Heart left ventricle (tissue), 16 donors: ENCODE data around the gene PCDHB7. TPM values are rescaled to one million over a fixed set of nuclear protein-coding genes. Genes with fewer than 3 reads are reported as not detected.
A peak's percentile ranks its signal among the peaks of the same experiment; 100 is the strongest.
"Not testable (repeated sequence)": the region's sequence is repeated elsewhere in the genome, so short reads cannot be mapped to it uniquely, and the experiment has no call there.

Experiments
- ATAC-seq, 4 donors: fragments of 200-7000 bp; cut with Tn5 transposase; one replicate each; pipeline ENCODE4 v1.9.1; 2020 to 2022; ENCODE audit warnings: moderate library complexity in 4 of 4, mild to moderate bottlenecking in 3 of 4, moderate number of reproducible peaks in 1 of 4
- DNase-seq, 5 donors: peaks; one replicate each; pipeline ENCODE4 v3.0.0-alpha.2; 2020
- H3K27ac ChIP-seq, 12 donors: fragments of 200-600 bp; sonication (generic) in 4 of 12; one replicate each; pipeline versions ENCODE4 v1.5.0 to v1.8.0; 2016 to 2022; ENCODE audit warnings: mild to moderate bottlenecking in 2 of 12
- H3K27me3 ChIP-seq, 9 donors: fragments of 200-600 bp; sonication (generic) in 2 of 9; one replicate each; pipeline versions ENCODE4 v1.5.1 to v1.8.0; 2016 to 2022; ENCODE audit warnings: mild to moderate bottlenecking in 3 of 9
- H3K36me3 ChIP-seq, 9 donors: fragments of 200-600 bp; sonication (generic) in 2 of 9; one replicate each; pipeline versions ENCODE4 v1.5.0 to v1.8.0; 2018 to 2022; ENCODE audit warnings: mild to moderate bottlenecking in 2 of 9
- H3K4me1 ChIP-seq, 12 donors: fragments of 200-600 bp; sonication (generic) in 4 of 12; one replicate each; pipeline versions ENCODE4 v1.5.0 to v1.8.0; 2016 to 2022; ENCODE audit warnings: mild to moderate bottlenecking in 3 of 12
- H3K4me3 ChIP-seq, 12 donors: fragments of 200-600 bp; sonication (generic) in 4 of 12; one replicate each; pipeline versions ENCODE4 v1.5.0 to v1.8.0; 2017 to 2022; ENCODE audit warnings: mild to moderate bottlenecking in 9 of 12, moderate library complexity in 4 of 12
- H3K9me3 ChIP-seq, 12 donors: fragments of 200-600 bp; sonication (generic) in 4 of 12; one replicate each; pipeline versions ENCODE4 v1.5.0 to v1.8.0; 2016 to 2022; ENCODE audit warnings: mild to moderate bottlenecking in 1 of 12
- CTCF ChIP-seq, 12 donors: fragments of 200-600 bp; sonication (generic) in 4 of 12; IDR thresholded peaks; one replicate each; pipeline versions ENCODE4 v1.5.0 to v1.8.0; 2018 to 2022; ENCODE audit warnings: antibody characterized with exemption in 12 of 12, mild to moderate bottlenecking in 5 of 12
- POLR2A ChIP-seq, 2 donors: fragments of 450-650 bp; IDR thresholded peaks; one replicate each; pipeline ENCODE4 v1.6.1; 2017; ENCODE audit warnings: antibody characterized with exemption in 2 of 2, mild to moderate bottlenecking in 2 of 2, moderate library complexity in 2 of 2
- WGBS, 4 donors: extraction: QIAGEN DNeasy Blood & Tissue Kit in 2 of 4; methylation state at CpG; one replicate each; pipeline versions ENCODE4 v1.1.5 to v1.1.7; 2013 to 2018; 5-methylcytosine and 5-hydroxymethylcytosine counted together
- intact Hi-C, 10 donors: fragments of 100-400 bp; cut with DNase I; formaldehyde crosslinking; loops; one replicate each; pipeline versions ENCODE4 v1.11.1 to v1.14.2; 2022
- polyA plus RNA-seq, 2 donors: library from polyadenylated mRNA; stranded (reverse); fragments of 200-250 nt; gene quantifications; one replicate each; pipeline ENCODE4 v1.2.3, GENCODE V29; 2013
- total RNA-seq, 9 donors: library from RNA; depleted of rRNA in 2 of 9; stranded (reverse); fragments of >200 nt in 2 of 9; fragmentation: NEBNext Ultra II Directional in 3 of 9; extraction: Animal tissue kit (Norgen Biotek cat#: 25700) in 3 of 9; gene quantifications; one replicate each; pipeline versions ENCODE4 v1.1.0 to v1.2.4, GENCODE V29; 2016 to 2023
- donor health status: ischemic (EF 13 %, LVEDD 7.1; RV severe dilation, severe dysfunction).
- donor health status: healthy with polysubstance abuse.
- donor health status: DM: no; HTN: yes; CAD: no.
- donor health status: DM: no; HTN: no; CAD: no.
- donor health status: ischemic (EF 25% LVEDD 6.9; RV normal size, moderate dysfunction).
- donor health status: ischemic (EF 25% LVEDD 5.7; RV mildly dilated, moderate dysfunction).
- donor health status: healthy.
- donor health status: DM: yes; HTN: yes; CAD: no.
- donor health status: ischemic (EF 35%, LVEDD 5.7; RV mildly dilated, moderate dysfunction).
- donor health status: nonischemic (EF 11% LVEDD 7.7; RV severe dilation, severe dysfunction).
- donor health status: DM: yes; HTN: yes; CAD: no.
- donor health status: PGD.
- donor health status: ischemic (EF 29% LVEDD 5.4; RV normal size, mild dysfunction).
- donor health status: nonischemic (EF 23%, LVEDD 6.1; RV moderate dilation, normal function).

Gene PCDHB7
- total and polyA plus RNA-seq, 11 donors: 0.19 to 1.3 (median 0.76) TPM

GRCh38 chr5:141182248-141182647 is 9.8 kb downstream of the PCDHB7 start, which contains the start of gene PCDHB16:
Gene PCDHB16, plus strand, starts transcription at chr5:141182387. Its CDS starts 173 bp downstream, at chr5:141182560.
- Histone ChIP-seq H3K36me3 (peaks cover 0 to 8% (median 0%) of the 10 kb centered on the region in 9 donors), H3K9me3 (peaks cover 0 to 78% (median 30%) of the 10 kb centered on the region in 12 donors), H3K4me1 (no peaks in the 10 kb centered on the region), H3K27ac (peak within 1 kb of the TSS in 8 of 12 donors; percentile 2 to 72 (median 27)), H3K27me3 (peaks cover 0 to 67% (median 13%) of the 10 kb centered on the region in 9 donors), H3K4me3 (peak within 1 kb of the TSS in 10 of 12 donors; percentile 30 to 62 (median 48))
- TF ChIP-seq POLR2A (IDR thresholded peaks at IDR 0.05): no peak
- peak in 9 of 12 donors; percentile 9 to 56 (median 45) for TF ChIP-seq CTCF (IDR thresholded peaks at IDR 0.05)
- intact Hi-C loops: loop anchor here in 2 of 10 donors (5.0 to 10.0 kb wide), 2 partner anchors 380 to 383 kb away; no protein-coding TSS in a partner anchor
- ATAC-seq (peak in 3 of 4 donors; percentile 33 to 70 (median 37)), DNase-seq (peak in 2 of 5 donors; percentile 41 to 55)
- WGBS, 4 donors: 7 to 17% (median 13%) methylated on average over 13 of the region's 13 CpGs

GRCh38 chr5:141184117-141184855 is 11.8 kb downstream of the PCDHB7 start:
- intact Hi-C loops: loop anchor here in 2 of 10 donors (5.0 to 10.0 kb wide), 2 partner anchors 378 to 381 kb away; no protein-coding TSS in a partner anchor
- H3K4me3 ChIP-seq, DNase-seq, H3K4me1 ChIP-seq, H3K36me3 ChIP-seq, ATAC-seq, H3K27ac ChIP-seq: not testable (repeated sequence)
- Histone ChIP-seq H3K9me3 (peaks cover 0 to 80% (median 28%) of the 10 kb centered on the region in 12 donors), H3K27me3 (peaks cover 0 to 61% (median 6%) of the 10 kb centered on the region in 9 donors)
- WGBS, 4 donors: 30 to 50% (median 35%) methylated on average over 9 to 59 of the region's 69 CpGs

GRCh38 chr5:141186897-141187512 is 14.6 kb downstream of the PCDHB7 start, which contains the start of gene PCDHB9:
Gene PCDHB9, plus strand, starts transcription at chr5:141187161. Its CDS starts 158 bp downstream, at chr5:141187319.
- intact Hi-C loops: loop anchor here in 1 of 10 donors (10.0 kb wide), 1 partner anchor 378 kb away; no protein-coding TSS in a partner anchor
- H3K27ac ChIP-seq: no peak within 1 kb of the TSS
- H3K9me3 ChIP-seq: peaks cover 0 to 97% (median 36%) of the 10 kb centered on the region in 12 donors
- peak within 1 kb of the TSS in 1 of 12 donors; percentile 10 for H3K4me3 ChIP-seq
- peaks cover 0 to 8% (median 0%) of the 10 kb centered on the region in 9 donors for H3K36me3 ChIP-seq
- peaks cover 0 to 52% (median 0%) of the 10 kb centered on the region in 9 donors for H3K27me3 ChIP-seq
- TF ChIP-seq CTCF (IDR thresholded peaks at IDR 0.05) (peak in 9 of 12 donors; percentile 7 to 42 (median 34)), POLR2A (IDR thresholded peaks at IDR 0.05) (no peak)
- DNase-seq (no peak), ATAC-seq (no peak)
- no peaks in the 10 kb centered on the region for H3K4me1 ChIP-seq
- WGBS, 4 donors: 16 to 26% (median 23%) methylated on average over 9 of the region's 9 CpGs

GRCh38 chr5:141188682-141189081 is 16.2 kb downstream of the PCDHB7 start:
- not testable (repeated sequence) for H3K36me3 ChIP-seq, DNase-seq, H3K4me1 ChIP-seq, ATAC-seq, H3K4me3 ChIP-seq, H3K27ac ChIP-seq
- Histone ChIP-seq H3K27me3 (peaks cover 0 to 39% (median 0%) of the 10 kb centered on the region in 9 donors), H3K9me3 (peaks cover 0 to 96% (median 36%) of the 10 kb centered on the region in 12 donors)
- intact Hi-C loops: loop anchor here in 1 of 10 donors (10.0 kb wide), 1 partner anchor 376 kb away; no protein-coding TSS in a partner anchor
- WGBS, 4 donors: 24 to 37% (median 29%) methylated on average over 11 to 33 of the region's 37 CpGs

GRCh38 chr5:141189131-141189530 is 16.7 kb downstream of the PCDHB7 start:
- H3K27ac ChIP-seq, ATAC-seq, H3K4me1 ChIP-seq, H3K36me3 ChIP-seq, DNase-seq, H3K4me3 ChIP-seq: not testable (repeated sequence)
- Histone ChIP-seq H3K9me3 (peaks cover 0 to 94% (median 36%) of the 10 kb centered on the region in 12 donors), H3K27me3 (peaks cover 0 to 38% (median 0%) of the 10 kb centered on the region in 9 donors)
- WGBS, 4 donors: 26 to 50% (median 36%) methylated on average over 6 to 35 of the region's 35 CpGs
- intact Hi-C loops: loop anchor here in 1 of 10 donors (10.0 kb wide), 1 partner anchor 376 kb away; no protein-coding TSS in a partner anchor
